Activated T-helper 2 cell treated with anti-CD3 and anti-CD28 coated beads, Interferon-gamma antibody, Interleukin-2, Interleukin-4, amounts not matched to agents 10 μg/mL and 5 μg/mL and 100 μg/mL, durations not matched to agents 14 hours and 24 hours and 36 hours (primary cell): ENCODE data around the gene GTPBP6. TPM values are rescaled to one million over a fixed set of nuclear protein-coding genes. Genes with fewer than 3 reads are reported as not detected.
A peak's percentile ranks its signal among the peaks of the same experiment; 100 is the strongest.
"Not testable (repeated sequence)": the region's sequence is repeated elsewhere in the genome, so short reads cannot be mapped to it uniquely, and the experiment has no call there.

Experiments
- DNase-seq: peaks from one replicate; pipeline ENCODE4 v3.0.0; 2021; ENCODE audit warnings: low spot score
- H3K27ac Mint-ChIP-seq: one replicate; pipeline ENCODE4 v1.8.0; 2021; ENCODE audit warnings: mixed read lengths
- H3K27me3 Mint-ChIP-seq: one replicate; pipeline ENCODE4 v1.8.0; 2021; ENCODE audit warnings: low read depth, mixed read lengths
- H3K36me3 Mint-ChIP-seq: one replicate; pipeline ENCODE4 v1.8.0; 2021; ENCODE audit warnings: low read depth, mixed read lengths
- H3K4me1 Mint-ChIP-seq: one replicate; pipeline ENCODE4 v1.8.0; 2021; ENCODE audit warnings: low read depth, mixed read lengths
- H3K4me3 Mint-ChIP-seq: one replicate; pipeline ENCODE4 v1.8.0; 2021; ENCODE audit warnings: low read depth, mild to moderate bottlenecking, moderate library complexity, mixed read lengths
- H3K9me3 Mint-ChIP-seq: one replicate; pipeline ENCODE4 v1.8.0; 2021; ENCODE audit warnings: mixed read lengths
- intact Hi-C: fragments of 100-400 bp; cut with micrococcal nuclease; formaldehyde crosslinking; loops from one replicate; pipeline ENCODE4 v1.15.1; 2023
- total RNA-seq: library from RNA; stranded (reverse); gene quantifications from 2 replicates; pipeline ENCODE4 v1.2.3, GENCODE V29; 2022

Gene GTPBP6
- total RNA-seq, 1 donor from 2014 or later, result 65.5 TPM

GRCh38 chrX:357035-357692 is 38.6 kb upstream of the GTPBP6 start:
- Mint-ChIP-seq H3K4me3 (peak overlapping the region; percentile 43), H3K36me3 (peaks cover 54% of the 10 kb centered on the region), H3K4me1 (peaks cover 17% of the 10 kb centered on the region), H3K27ac (peak overlapping the region; percentile 83), H3K27me3 (no peaks in the 10 kb centered on the region), H3K9me3 (peaks cover 32% of the 10 kb centered on the region)
- no peak for DNase-seq
- intact Hi-C loops, result no loop called here

GRCh38 chrX:356385-357034 is 37.9 kb upstream of the GTPBP6 start:
- peaks cover 17% of the 10 kb centered on the region for H3K4me1 Mint-ChIP-seq
- H3K27me3 Mint-ChIP-seq, result no peaks in the 10 kb centered on the region
- peaks cover 26% of the 10 kb centered on the region for H3K9me3 Mint-ChIP-seq
- H3K36me3 Mint-ChIP-seq, result peaks cover 47% of the 10 kb centered on the region
- intact Hi-C loops, result no loop called here
- no peak overlapping the region for H3K4me3 Mint-ChIP-seq
- peak overlapping the region; percentile 83 for H3K27ac Mint-ChIP-seq
- DNase-seq, result no peak

- intact Hi-C loops, result no loop called here
- DNase-seq, result no peak
- no peak overlapping the region for H3K27ac Mint-ChIP-seq
- no peak overlapping the region for H3K4me3 Mint-ChIP-seq
- peaks cover 23% of the 10 kb centered on the region for H3K9me3 Mint-ChIP-seq
- H3K36me3 Mint-ChIP-seq, result peaks cover 37% of the 10 kb centered on the region
- H3K4me1 Mint-ChIP-seq, result peaks cover 17% of the 10 kb centered on the region
- no peaks in the 10 kb centered on the region for H3K27me3 Mint-ChIP-seq
Observed at GRCh38 chrX:355329-356050, 36.9 kb upstream of the GTPBP6 start.

- H3K27ac Mint-ChIP-seq, result no peak overlapping the region
- peaks cover 10% of the 10 kb centered on the region for H3K9me3 Mint-ChIP-seq
- no peaks in the 10 kb centered on the region for H3K27me3 Mint-ChIP-seq
- no peak for DNase-seq
- intact Hi-C loops, result no loop called here
- H3K36me3 Mint-ChIP-seq, result peaks cover 22% of the 10 kb centered on the region
- H3K4me1 Mint-ChIP-seq, result peaks cover 17% of the 10 kb centered on the region
- H3K4me3 Mint-ChIP-seq, result no peak overlapping the region
Observed at GRCh38 chrX:353566-354535, 35.3 kb upstream of the GTPBP6 start.

GRCh38 chrX:352582-353314 is 34.2 kb upstream of the GTPBP6 start:
- Mint-ChIP-seq H3K27me3 (no peaks in the 10 kb centered on the region), H3K4me3 (no peak overlapping the region), H3K4me1 (peaks cover 15% of the 10 kb centered on the region), H3K36me3 (peaks cover 17% of the 10 kb centered on the region), H3K27ac (no peak overlapping the region), H3K9me3 (peaks cover 8% of the 10 kb centered on the region)
- intact Hi-C loops, result no loop called here
- DNase-seq, result no peak

GRCh38 chrX:352181-352580 is 33.6 kb upstream of the GTPBP6 start:
- Mint-ChIP-seq H3K27ac (no peak overlapping the region), H3K36me3 (peaks cover 12% of the 10 kb centered on the region)
- no peak for DNase-seq

GRCh38 chrX:351736-352135 is 33.1 kb upstream of the GTPBP6 start:
- Mint-ChIP-seq H3K36me3 (peaks cover 7% of the 10 kb centered on the region), H3K27me3 (no peaks in the 10 kb centered on the region), H3K27ac (no peak overlapping the region), H3K9me3 (no peaks in the 10 kb centered on the region), H3K4me3 (no peak overlapping the region), H3K4me1 (peaks cover 5% of the 10 kb centered on the region)
- no peak for DNase-seq
- intact Hi-C loops, result no loop called here

More at GRCh38 chrX:352181-352580, 33.6 kb upstream of the GTPBP6 start:
- peaks cover 3% of the 10 kb centered on the region for H3K9me3 Mint-ChIP-seq
- H3K27me3 Mint-ChIP-seq, result no peaks in the 10 kb centered on the region
- no peak overlapping the region for H3K4me3 Mint-ChIP-seq
- intact Hi-C loops, result no loop called here
- H3K4me1 Mint-ChIP-seq, result peaks cover 9% of the 10 kb centered on the region

- DNase-seq, H3K4me1 Mint-ChIP-seq, H3K27me3 Mint-ChIP-seq, H3K9me3 Mint-ChIP-seq, H3K27ac Mint-ChIP-seq, intact Hi-C loops, H3K4me3 Mint-ChIP-seq, H3K36me3 Mint-ChIP-seq: not testable (repeated sequence)
Observed at GRCh38 chrX:351324-351641, 32.7 kb upstream of the GTPBP6 start.

GRCh38 chrX:350534-351323 is 32.1 kb upstream of the GTPBP6 start:
- Mint-ChIP-seq H3K4me3 (no peak overlapping the region), H3K36me3 (peaks cover 3% of the 10 kb centered on the region), H3K27ac (no peak overlapping the region), H3K9me3 (no peaks in the 10 kb centered on the region), H3K4me1 (no peaks in the 10 kb centered on the region), H3K27me3 (no peaks in the 10 kb centered on the region)
- DNase-seq, result no peak
- intact Hi-C loops, result no loop called here

- no peaks in the 10 kb centered on the region for H3K9me3 Mint-ChIP-seq
- H3K36me3 Mint-ChIP-seq, result peaks cover 6% of the 10 kb centered on the region
- intact Hi-C loops, result no loop called here
- H3K4me3 Mint-ChIP-seq, result no peak overlapping the region
- no peak overlapping the region for H3K27ac Mint-ChIP-seq
- no peaks in the 10 kb centered on the region for H3K4me1 Mint-ChIP-seq
- H3K27me3 Mint-ChIP-seq, result no peaks in the 10 kb centered on the region
- no peak for DNase-seq
Observed at GRCh38 chrX:350148-350533, 31.5 kb upstream of the GTPBP6 start.

- Mint-ChIP-seq H3K27ac (no peak overlapping the region), H3K4me3 (no peak overlapping the region), H3K4me1 (no peaks in the 10 kb centered on the region), H3K36me3 (peaks cover 11% of the 10 kb centered on the region), H3K9me3 (no peaks in the 10 kb centered on the region), H3K27me3 (no peaks in the 10 kb centered on the region)
- no peak for DNase-seq
- intact Hi-C loops, result no loop called here
Observed at GRCh38 chrX:349702-350101, 31.1 kb upstream of the GTPBP6 start.
